Skeletal muscle tissue (tissue), 4 donors: ENCODE measurements around the gene ZNF444. TPM values are rescaled to one million over a fixed set of nuclear protein-coding genes. Genes with fewer than 3 reads are reported as not detected.
"Not testable (repeated sequence)": the region's sequence is repeated elsewhere in the genome, so short reads cannot be mapped to it uniquely, and the experiment has no call there.

Source experiments
- H3K27ac ChIP-seq: one replicate; pipeline ENCODE4 v1.7.0; 2013; ENCODE audit warnings: mild to moderate bottlenecking, low read depth, low read length, inconsistent platforms
- H3K27me3 ChIP-seq, 3 donors: one replicate each; pipeline ENCODE4 v1.7.0; 2013; ENCODE audit warnings: low read length in 3 of 3; ENCODE audit not compliant: control insufficient read depth in 3 of 3, insufficient read depth in 3 of 3
- H3K36me3 ChIP-seq, 3 donors: one replicate each; pipeline ENCODE4 v1.7.0; 2013; ENCODE audit warnings: low read length in 3 of 3; ENCODE audit not compliant: control insufficient read depth in 3 of 3, insufficient read depth in 3 of 3
- H3K4me1 ChIP-seq, 3 donors: one replicate each; pipeline ENCODE4 v1.7.0; 2013; ENCODE audit warnings: low read length in 3 of 3, mild to moderate bottlenecking in 3 of 3; ENCODE audit not compliant: control insufficient read depth in 3 of 3, insufficient read depth in 3 of 3
- H3K4me3 ChIP-seq, 3 donors: one replicate each; pipeline ENCODE4 v1.7.0; 2013; ENCODE audit warnings: low read length in 3 of 3
- H3K9ac ChIP-seq, 3 donors: one replicate each; pipeline ENCODE4 v1.7.0; 2013; ENCODE audit warnings: low read length in 3 of 3, mild to moderate bottlenecking in 3 of 3, moderate library complexity in 2 of 3, low read depth in 1 of 3
- H3K9me3 ChIP-seq, 3 donors: one replicate each; pipeline ENCODE4 v1.7.0; 2013; ENCODE audit warnings: low read length in 3 of 3; ENCODE audit not compliant: control insufficient read depth in 3 of 3
- total RNA-seq: library from RNA; depleted of rRNA; stranded (reverse); fragments of >200 nt; gene quantifications from one replicate; pipeline ENCODE4 v1.2.3, GENCODE V29; 2014
- donor health status: Osteomylitis.

ZNF444 gene
- total RNA-seq, 1 donor from 2014 or later = 7.3 TPM

GRCh38 chr19:56142087-56142787 lies 1.1 kb downstream of the ZNF444 start:
- Histone ChIP-seq H3K27ac (no peak overlapping the region), H3K4me3 (peak overlapping the region; percentile 70 to 91 (median 71)), H3K36me3 (peaks cover 2 to 3% (median 2%) of the 10 kb centered on the region in 3 donors), H3K9me3 (no peaks in the 10 kb centered on the region), H3K4me1 (peaks cover 14 to 24% (median 15%) of the 10 kb centered on the region in 3 donors), H3K27me3 (no peaks in the 10 kb centered on the region), H3K9ac (peak overlapping the region; percentile 38 to 74 (median 70))

DNA sequence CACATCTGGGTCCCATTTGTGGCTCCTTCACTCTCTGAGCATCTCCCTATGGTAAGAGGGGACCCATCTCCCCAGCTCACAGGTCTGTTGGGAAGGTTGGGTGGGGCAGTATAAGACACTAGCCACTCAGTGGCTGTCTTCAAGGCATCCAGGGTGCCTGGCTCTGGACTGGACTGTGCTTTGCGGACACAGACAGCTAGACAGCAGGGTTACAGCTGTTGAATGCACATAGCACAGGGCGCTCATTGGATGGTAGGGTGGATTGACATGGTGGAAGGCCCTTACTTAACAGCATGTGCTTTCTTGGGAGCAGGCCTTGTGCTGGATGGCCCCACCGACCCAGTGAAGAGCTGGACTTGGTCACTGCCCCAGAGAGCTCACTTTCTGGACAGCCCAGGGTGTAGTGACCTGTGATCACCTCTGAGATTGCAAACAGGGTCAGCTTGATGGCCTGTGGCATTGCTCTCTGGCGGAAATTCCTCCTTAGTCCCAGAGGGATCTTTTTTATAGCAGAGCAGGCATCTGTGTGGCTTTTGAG lies 1.9 kb downstream of the ZNF444 start:
- no peak overlapping the region for H3K9ac ChIP-seq

GRCh38 chr19:56144376-56144775 lies 3.3 kb downstream of the ZNF444 start:
- peaks cover 14 to 26% (median 15%) of the 10 kb centered on the region in 3 donors for H3K4me1 ChIP-seq
- no peak overlapping the region for H3K9ac ChIP-seq
- no peak overlapping the region for H3K27ac ChIP-seq
- H3K9me3 ChIP-seq = no peaks in the 10 kb centered on the region
- H3K36me3 ChIP-seq = peaks cover 7 to 12% (median 7%) of the 10 kb centered on the region in 3 donors
- H3K4me3 ChIP-seq = no peak overlapping the region
- H3K27me3 ChIP-seq = no peaks in the 10 kb centered on the region

More for the DNA sequence above, 1.9 kb downstream of the ZNF444 start:
- Histone ChIP-seq H3K4me1 (peaks cover 14 to 26% (median 15%) of the 10 kb centered on the region in 3 donors), H3K4me3 (no peak overlapping the region), H3K27ac (no peak overlapping the region), H3K27me3 (no peaks in the 10 kb centered on the region), H3K9me3 (no peaks in the 10 kb centered on the region), H3K36me3 (peaks cover 2 to 8% (median 7%) of the 10 kb centered on the region in 3 donors)

DNA sequence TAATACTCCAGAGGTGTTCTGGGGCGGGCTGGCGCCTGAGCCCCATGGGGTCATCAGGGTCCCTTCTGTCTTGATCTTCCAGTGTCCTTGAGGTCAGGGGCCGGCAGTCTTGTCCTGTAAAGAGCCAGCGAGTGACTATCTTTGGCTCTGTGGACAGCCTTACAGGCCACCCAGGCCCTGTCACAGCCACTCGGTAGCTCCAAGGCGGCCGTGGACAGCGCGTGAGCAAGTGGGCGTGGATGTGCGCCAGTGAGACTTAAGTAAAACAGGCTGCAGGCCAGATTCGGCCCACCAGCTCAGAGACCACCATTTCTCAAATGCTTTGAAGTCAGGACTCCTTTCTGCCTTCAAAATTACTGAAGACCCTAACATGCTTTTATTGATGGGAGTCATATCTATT lies 3.7 kb downstream of the ZNF444 start:
- no peak overlapping the region for H3K4me3 ChIP-seq
- H3K27ac ChIP-seq = no peak overlapping the region
- no peaks in the 10 kb centered on the region for H3K9me3 ChIP-seq
- peaks cover 7 to 12% (median 7%) of the 10 kb centered on the region in 3 donors for H3K36me3 ChIP-seq
- H3K27me3 ChIP-seq = no peaks in the 10 kb centered on the region
- peaks cover 14 to 26% (median 15%) of the 10 kb centered on the region in 3 donors for H3K4me1 ChIP-seq
- no peak overlapping the region for H3K9ac ChIP-seq

DNA sequence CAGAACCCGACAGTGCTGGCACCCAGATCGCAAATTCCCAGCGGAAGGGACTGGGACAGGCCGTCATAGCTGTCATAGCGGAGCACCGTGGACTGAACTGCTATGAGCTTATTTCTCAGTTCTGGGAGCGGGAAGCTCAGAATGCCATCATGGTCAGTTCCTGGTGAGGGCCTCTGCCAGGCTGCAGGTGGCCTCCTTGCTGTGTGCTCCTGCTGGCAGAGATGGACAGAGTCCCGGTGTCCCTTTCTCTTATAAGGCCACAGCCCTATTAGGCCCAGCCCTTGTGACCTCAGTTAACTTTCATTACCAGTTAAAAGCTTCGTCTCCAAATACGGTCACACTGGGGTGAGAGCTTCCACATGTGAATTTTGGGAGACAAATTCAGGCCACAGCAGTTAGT lies 4.6 kb downstream of the ZNF444 start:
- H3K9me3 ChIP-seq = no peaks in the 10 kb centered on the region
- peaks cover 7 to 14% (median 7%) of the 10 kb centered on the region in 3 donors for H3K36me3 ChIP-seq
- H3K4me3 ChIP-seq = no peak overlapping the region
- no peaks in the 10 kb centered on the region for H3K27me3 ChIP-seq
- H3K4me1 ChIP-seq = peaks cover 15 to 30% (median 17%) of the 10 kb centered on the region in 3 donors
- H3K9ac ChIP-seq = peak overlapping the region in 1 of 3 donors; percentile 16
- no peak overlapping the region for H3K27ac ChIP-seq

- H3K36me3 ChIP-seq = peaks cover 7 to 14% (median 7%) of the 10 kb centered on the region in 3 donors
- H3K27ac ChIP-seq = no peak overlapping the region
- peaks cover 12 to 26% (median 14%) of the 10 kb centered on the region in 3 donors for H3K4me1 ChIP-seq
- H3K9me3 ChIP-seq = no peaks in the 10 kb centered on the region
- H3K9ac ChIP-seq = no peak overlapping the region
- H3K27me3 ChIP-seq = no peaks in the 10 kb centered on the region
- H3K4me3 ChIP-seq = no peak overlapping the region
Measured at GRCh38 chr19:56146904-56147303, 5.8 kb downstream of the ZNF444 start.

DNA sequence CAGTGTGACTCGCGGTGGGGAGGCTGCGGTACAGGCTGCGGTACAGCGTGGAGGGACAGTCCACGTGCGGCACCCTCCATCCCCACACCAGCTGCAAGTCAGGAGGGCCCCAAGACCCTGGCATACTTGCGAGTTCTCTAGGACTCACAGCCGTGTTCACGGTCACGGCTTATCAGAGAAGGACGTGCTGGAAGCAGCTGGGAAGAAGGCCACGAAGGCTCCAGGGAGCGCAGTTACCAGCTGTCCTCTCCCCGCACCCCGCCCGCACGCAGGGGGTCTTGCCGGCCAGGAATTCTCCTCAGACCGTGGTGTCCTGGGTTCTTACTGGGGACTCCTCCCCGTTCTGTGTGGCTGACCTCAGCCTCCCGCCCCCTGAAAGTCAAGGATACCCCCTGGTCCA lies 6.2 kb downstream of the ZNF444 start:
- Histone ChIP-seq H3K27ac (no peak overlapping the region), H3K9ac (no peak overlapping the region), H3K36me3 (peaks cover 7 to 14% (median 7%) of the 10 kb centered on the region in 3 donors), H3K9me3 (no peaks in the 10 kb centered on the region), H3K4me1 (peaks cover 11 to 22% (median 11%) of the 10 kb centered on the region in 3 donors), H3K4me3 (no peak overlapping the region), H3K27me3 (no peaks in the 10 kb centered on the region)

GRCh38 chr19:56148096-56148495 lies 7.0 kb downstream of the ZNF444 start:
- H3K27me3 ChIP-seq = no peaks in the 10 kb centered on the region
- H3K4me1 ChIP-seq = peaks cover 10 to 15% (median 14%) of the 10 kb centered on the region in 3 donors
- no peaks in the 10 kb centered on the region for H3K9me3 ChIP-seq
- no peak overlapping the region for H3K27ac ChIP-seq
- H3K36me3 ChIP-seq = peaks cover 5 to 14% (median 7%) of the 10 kb centered on the region in 3 donors
- no peak overlapping the region for H3K9ac ChIP-seq
- H3K4me3 ChIP-seq = no peak overlapping the region

- not testable (repeated sequence) for H3K9ac ChIP-seq, H3K9me3 ChIP-seq, H3K27me3 ChIP-seq, H3K27ac ChIP-seq, H3K4me3 ChIP-seq
- H3K4me1 ChIP-seq = peaks cover 14 to 20% (median 16%) of the 10 kb centered on the region in 3 donors
- peaks cover 5 to 14% (median 7%) of the 10 kb centered on the region in 3 donors for H3K36me3 ChIP-seq
Measured at GRCh38 chr19:56148955-56149655, 8.0 kb downstream of the ZNF444 start.

DNA sequence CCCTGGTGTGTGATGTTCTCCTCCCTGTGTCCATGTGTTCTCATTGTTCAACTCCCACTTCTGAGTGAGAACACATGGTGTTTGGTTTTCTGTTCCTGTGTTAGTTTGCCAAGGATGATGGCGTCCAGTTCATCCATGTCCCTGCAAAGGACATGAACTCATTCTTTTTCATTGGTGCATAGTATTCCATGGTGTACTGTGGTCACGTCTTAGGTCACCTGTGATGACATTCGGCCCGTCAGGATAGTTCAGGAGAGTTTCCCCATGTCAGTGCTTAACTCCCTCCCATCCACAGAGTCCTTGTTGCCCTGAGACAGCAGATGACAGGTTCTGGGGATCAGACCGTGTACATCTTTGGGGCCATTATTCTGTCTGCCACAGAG lies 8.6 kb downstream of the ZNF444 start:
- H3K4me3 ChIP-seq = peak overlapping the region in 1 of 3 donors; percentile 26
- H3K27me3 ChIP-seq = no peaks in the 10 kb centered on the region
- peaks cover 7 to 15% (median 10%) of the 10 kb centered on the region in 3 donors for H3K36me3 ChIP-seq
- peaks cover 14 to 20% (median 16%) of the 10 kb centered on the region in 3 donors for H3K4me1 ChIP-seq
- H3K27ac ChIP-seq = peak overlapping the region; percentile 79
- no peaks in the 10 kb centered on the region for H3K9me3 ChIP-seq
- H3K9ac ChIP-seq = peak overlapping the region; percentile 3 to 41 (median 34)
